Measurements from ENCODE around the gene AKAP1.

DNA sequence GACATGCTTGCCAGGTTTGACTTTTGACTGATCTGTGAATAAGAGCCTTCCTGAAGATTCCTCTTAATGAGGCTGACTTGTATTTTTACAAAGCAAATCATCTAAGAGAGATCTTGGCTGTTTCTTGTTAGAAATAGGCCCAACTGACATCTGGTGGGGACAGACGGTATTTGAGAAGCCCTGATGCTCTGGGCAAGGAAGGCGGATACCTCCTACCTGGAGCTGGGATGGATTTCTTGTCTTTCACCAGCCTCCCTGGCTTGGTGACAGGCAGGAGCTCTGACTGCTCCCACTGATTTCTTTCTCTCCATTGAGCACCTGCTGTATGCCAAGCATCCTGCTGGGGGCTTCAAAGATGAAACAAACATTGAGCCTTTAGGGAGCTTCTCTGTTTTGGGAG lies 40.4 kb downstream of the AKAP1 start:
- TF ChIP-seq CTCF (conservative IDR thresholded peaks at IDR 0.05 in 1 of 2, IDR thresholded peaks at IDR 0.05 in 1 of 2; ENCODE audit: low read depth in 1 of 2, low read length in 2 of 2) (no peak), EZH2 (IDR thresholded peaks at IDR 0.05; ENCODE audit: low read length, missing control alignments) (no peak)
